Erythroblast (primary cell): ENCODE measurements around the gene SLC12A8.

Experiments
- DNase-seq, 2 experiments: peaks; one replicate each; lab custom pipeline; 2025; lab: John Stamatoyannopoulos, UW
- GATA1 ChIP-seq: IDR thresholded peaks from 2 replicates; pipeline ENCODE4 v1.6.1; 2011; ENCODE audit warnings: low read depth, mild to moderate bottlenecking, control low read depth, low read length, moderate library complexity
- POLR2A ChIP-seq: IDR thresholded peaks from 2 replicates; pipeline ENCODE4 v1.6.1; 2011; ENCODE audit warnings: mild to moderate bottlenecking, low read length

The SLC12A8 gene

DNA sequence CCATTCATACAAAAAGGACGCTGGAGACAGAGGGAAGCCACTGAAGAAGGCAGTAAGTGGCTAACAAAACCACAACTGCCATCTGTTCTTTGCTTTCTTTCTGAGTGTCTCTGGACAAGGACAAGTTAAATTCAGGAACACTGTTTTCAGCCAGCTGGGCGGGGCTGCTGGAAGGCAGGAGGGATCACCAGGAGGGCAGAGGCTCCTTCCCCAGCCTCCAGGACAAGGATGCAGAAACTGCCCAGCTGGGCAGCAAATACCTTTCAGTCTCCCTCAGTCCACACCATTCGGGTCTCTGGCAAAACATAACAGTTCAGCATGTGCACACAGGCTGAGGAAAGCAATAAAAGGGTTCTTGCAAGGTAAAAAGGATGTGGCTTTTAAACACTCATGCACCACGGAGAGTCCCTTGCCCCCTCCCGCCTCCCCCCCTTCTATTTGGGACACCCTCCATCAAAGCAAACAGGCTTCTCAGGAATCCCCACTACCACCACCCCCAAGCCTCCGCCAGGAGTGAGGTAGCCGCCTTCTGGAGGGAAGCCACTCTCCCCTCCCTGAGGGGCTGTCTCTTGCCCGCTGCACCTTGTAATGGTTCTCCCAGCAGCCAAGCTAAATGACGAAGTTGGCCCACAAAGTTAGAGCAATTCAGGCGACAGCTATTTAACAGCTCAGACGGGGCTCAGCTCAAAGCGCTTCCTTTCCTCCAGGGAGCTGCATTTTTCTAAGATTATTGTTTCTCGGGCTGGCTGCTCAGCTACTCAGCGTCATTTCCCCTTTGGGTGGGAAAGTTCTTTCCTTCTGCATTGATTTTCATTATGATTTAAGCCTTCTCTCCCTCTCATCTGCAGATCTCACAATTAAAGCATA, 160.6 kb downstream of the SLC12A8 start:
- TF ChIP-seq GATA1 = no peak
- TF ChIP-seq POLR2A = no peak
- DNase-seq = no peak

DNA sequence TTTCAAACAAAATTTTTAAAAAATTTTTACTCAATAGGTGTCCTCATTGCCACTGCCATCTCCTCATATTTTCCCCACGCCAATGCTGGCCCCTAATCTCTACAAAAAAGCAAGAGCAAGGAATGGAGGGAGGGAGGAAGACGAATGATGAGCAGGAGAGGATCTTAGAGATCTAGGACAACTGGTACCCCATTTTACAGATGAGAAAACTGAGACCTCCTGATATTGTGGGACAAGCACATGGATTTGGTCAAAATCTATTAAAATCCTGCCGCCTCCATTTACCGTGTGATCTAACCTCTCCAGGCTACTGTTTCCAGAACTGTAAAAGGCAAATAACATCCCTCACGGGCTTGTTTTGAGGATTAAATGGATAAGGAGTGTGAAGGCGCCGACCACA, 161.3 kb downstream of the SLC12A8 start:
- no peak for DNase-seq
- TF ChIP-seq GATA1 = no peak
- no peak for TF ChIP-seq POLR2A

DNA sequence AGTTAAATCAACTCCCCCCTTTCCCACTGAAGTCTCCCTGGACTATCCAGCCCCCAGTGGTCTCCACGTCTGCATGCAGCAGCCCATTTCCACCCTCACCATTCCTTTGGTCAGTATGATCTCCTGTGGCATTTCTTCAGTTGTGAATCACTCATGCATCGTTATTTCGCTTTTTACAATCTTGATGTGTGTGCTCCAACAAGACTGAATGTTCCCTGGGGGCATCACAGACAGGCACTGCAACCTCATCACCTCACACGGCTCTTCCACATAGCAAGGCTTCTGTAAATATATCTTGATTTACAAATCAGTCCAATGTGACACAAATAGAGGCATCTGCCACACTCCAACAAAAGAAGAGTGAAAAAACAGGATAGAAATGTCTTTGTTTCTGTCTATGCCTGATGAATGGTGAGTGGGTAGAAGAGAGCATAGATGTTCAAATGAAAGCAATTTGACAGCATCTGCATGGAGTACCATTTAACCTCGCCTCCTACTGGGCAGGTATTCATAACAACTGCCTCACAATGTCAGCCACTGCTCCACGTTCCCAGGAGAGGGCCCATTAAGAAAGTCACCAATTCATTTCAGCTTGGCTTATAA, 162.0 kb downstream of the SLC12A8 start:
- no peak for TF ChIP-seq POLR2A
- no peak for TF ChIP-seq GATA1
- DNase-seq = no peak

DNA sequence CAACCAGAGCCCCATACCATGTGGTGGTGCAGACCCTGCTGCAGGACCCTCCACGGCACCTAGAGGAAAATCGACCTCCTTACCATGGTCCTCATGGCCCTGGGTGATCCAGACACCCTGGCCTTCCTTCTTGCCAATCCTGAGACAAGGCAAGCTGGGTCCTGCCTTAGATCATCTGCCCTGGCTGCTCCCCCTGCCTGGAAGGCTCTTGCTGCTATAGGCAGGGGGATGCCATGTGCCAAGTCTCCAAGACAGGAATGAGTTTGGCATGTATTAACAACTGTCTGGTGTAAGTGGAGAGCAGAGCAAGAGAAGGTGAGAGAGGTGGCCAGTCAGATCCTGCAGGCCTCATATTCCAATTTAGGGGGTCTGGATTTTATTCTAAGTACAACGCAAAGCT, 164.3 kb downstream of the SLC12A8 start:
- no peak for DNase-seq

GRCh38 chr3:125045965-125046364, 166.6 kb downstream of the SLC12A8 start:
- TF ChIP-seq GATA1 = no peak
- TF ChIP-seq POLR2A = no peak
- DNase-seq = no peak

More for the DNA sequence above, 164.3 kb downstream of the SLC12A8 start:
- TF ChIP-seq POLR2A (no peak), GATA1 (no peak)

DNA sequence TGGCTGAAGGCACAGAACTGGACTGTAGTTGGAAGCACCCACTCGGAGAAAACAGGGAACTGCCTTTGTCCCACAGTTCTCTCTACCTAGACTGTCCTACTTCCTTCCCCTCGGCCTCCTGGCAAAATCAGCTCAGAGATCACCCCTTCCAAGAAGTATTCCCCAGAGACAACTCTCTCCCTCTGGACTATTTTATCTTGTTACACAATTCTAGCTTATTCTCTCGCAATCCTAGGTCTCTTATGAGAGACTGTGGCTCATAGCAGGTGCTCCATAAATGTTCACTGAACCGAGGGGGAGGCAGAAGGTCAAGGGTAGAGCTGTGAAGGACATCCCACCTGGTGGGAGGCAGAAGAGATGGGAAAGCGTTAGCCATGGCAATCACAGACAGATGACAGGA, 167.4 kb downstream of the SLC12A8 start:
- no peak for DNase-seq
- TF ChIP-seq GATA1 (no peak), POLR2A (no peak)

DNA sequence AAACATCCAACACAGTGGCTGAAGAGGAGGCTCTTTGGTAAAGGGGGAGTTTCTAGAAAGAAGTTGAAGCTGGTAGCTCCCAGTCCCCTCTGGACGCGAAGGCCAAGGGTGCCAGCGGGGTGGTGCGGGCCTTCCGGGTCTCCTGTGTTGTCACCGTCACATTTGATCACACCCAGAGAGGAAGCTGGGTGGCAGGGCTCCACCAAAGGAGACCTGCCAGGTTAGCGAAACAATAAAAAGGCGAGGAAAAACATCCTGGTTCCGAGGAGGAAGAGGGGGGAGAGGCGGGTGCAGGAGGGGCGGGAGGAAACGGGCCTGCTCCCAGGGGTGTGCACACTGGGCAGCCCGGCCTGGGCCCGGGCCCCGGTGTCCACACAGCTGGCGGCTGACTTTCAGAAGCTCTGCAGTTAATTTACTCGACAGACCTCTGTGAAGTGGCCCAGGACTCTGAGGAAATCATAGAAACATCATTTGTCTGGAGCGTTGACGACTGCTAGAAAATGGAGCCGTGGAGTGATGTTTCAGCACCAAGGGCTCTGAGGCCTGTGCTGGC, 168.9 kb downstream of the SLC12A8 start:
- TF ChIP-seq GATA1 (no peak), POLR2A (no peak)
- no peak for DNase-seq

DNA sequence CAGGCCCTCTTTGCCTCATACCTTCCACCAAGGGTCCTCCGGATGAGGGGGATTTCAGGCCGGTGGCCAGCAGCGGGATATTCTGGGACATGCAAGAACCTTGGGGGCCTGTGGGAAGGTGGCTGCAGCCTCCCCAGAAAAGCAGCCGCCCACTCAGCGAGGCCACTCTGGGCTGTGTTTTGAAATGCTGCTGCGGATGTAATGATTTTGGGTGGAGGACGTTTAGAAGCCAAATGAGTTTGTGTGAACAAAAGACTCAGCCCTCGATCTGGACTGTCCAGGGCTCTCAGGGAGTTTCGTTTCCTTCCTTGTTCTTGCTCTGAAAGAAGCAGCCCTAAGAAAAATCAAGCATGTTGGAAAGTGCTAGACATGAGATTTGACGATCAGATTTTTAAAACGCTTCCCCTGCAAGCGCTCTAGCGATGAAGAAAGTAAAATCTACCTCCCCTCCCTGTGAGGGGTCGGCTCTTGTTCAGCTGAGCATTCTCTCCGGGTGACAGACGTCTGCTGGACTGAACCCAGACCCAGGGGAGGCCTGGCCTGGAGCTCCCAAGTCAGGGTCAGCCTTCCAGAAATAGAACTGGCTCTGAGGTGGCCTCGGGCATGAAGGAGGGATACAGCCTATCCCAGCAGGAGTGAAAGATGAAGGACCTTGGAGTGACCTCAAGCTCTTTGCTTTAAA, 169.7 kb downstream of the SLC12A8 start:
- no peak for DNase-seq
- TF ChIP-seq GATA1 (no peak), POLR2A (no peak)

- TF ChIP-seq POLR2A (no peak), GATA1 (no peak)
- DNase-seq = no peak
These were observed 173.1 kb downstream of the SLC12A8 start for GRCh38 chr3:125039131-125040100.

DNA sequence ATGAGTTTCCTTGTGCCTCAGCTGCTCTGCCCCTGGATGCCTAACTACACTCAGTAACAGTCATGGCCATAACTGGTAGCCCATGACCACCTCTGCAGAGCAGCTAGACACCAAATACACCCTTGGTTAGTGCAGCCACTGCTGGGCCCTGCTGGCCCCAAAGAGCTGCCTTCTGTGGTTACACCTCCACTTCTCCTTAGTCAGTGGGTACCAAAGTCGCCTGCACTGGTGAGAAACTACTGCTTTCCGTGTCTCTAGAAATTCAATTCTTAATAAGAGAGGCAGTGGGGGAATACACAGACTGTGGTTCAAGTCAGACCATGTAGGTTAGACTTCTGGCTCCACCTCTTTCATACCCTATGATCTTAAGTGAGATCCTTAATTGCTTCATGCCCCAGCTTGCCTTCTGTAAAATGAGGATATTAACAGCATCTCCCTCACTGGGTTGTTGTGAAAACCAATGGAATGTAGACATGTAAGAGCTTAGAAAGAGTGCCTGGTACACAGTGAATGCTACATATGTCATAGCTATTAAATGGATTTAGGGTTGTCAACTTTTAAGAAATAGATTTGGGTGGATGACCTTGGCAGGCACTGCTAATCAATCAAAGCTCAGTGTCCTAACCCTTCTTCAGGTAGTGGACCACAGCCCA, 174.9 kb downstream of the SLC12A8 start:
- TF ChIP-seq GATA1 (no peak), POLR2A (no peak)
- DNase-seq = no peak

GRCh38 chr3:125035217-125035616, 177.3 kb downstream of the SLC12A8 start:
- TF ChIP-seq GATA1 = no peak
- DNase-seq = no peak

- no peak for TF ChIP-seq POLR2A
- TF ChIP-seq GATA1 = no peak
- DNase-seq = no peak
These were observed 178.9 kb downstream of the SLC12A8 start for GRCh38 chr3:125033616-125034015.

DNA sequence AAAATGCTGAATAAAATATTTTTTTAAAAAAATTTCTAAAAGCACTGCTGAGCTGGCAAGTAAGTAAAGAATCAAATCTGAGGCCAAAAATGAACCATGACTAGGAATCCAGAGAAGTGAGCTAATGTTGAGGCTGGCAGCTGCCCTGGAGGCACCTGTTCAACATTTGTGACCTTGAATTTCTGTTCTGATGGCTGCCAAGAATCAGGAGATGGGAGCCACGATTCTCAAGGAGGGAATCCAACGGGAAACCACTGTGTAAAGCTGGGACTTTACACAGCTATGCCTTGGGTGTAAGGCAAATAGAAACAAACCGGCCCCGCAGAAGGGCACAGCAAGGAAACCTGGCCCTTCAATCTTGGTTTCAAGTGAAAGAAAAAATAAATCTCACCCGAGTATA, 179.4 kb downstream of the SLC12A8 start:
- no peak for DNase-seq
- no peak for TF ChIP-seq GATA1
- TF ChIP-seq POLR2A = no peak
